ENCODE measurements around the gene TAX1BP3.

Gene TAX1BP3

DNA sequence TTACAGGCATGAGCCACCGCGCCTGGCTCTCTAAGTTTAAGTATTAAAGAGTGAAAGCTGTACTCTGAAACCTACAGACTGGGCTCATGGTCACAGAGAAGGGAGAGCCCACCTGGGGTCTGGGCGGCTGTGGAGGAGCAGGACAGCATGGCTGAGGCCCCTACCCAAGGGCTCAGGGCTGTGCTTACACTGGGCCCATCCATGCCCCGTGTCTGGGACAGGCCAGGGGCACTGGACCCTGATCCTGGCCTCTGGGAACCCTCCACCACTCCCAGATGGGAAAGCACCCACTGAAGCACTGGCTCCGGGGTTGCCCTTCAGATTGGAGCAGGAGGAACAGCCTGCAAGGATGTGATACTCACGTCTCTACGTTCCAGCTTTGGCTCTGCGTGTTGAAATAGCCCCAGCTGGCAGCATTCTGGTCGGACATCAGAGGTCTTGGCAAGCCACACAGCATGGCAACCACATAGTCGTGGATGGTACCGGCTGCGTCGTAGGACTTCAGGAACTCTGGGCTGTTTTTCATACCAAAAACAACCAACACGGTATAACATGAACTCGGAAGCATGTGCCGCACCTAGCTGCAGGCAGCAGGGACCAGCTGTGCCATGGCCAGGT lies 45.3 kb downstream of the TAX1BP3 start:
- DNase-seq, result no peak

DNA sequence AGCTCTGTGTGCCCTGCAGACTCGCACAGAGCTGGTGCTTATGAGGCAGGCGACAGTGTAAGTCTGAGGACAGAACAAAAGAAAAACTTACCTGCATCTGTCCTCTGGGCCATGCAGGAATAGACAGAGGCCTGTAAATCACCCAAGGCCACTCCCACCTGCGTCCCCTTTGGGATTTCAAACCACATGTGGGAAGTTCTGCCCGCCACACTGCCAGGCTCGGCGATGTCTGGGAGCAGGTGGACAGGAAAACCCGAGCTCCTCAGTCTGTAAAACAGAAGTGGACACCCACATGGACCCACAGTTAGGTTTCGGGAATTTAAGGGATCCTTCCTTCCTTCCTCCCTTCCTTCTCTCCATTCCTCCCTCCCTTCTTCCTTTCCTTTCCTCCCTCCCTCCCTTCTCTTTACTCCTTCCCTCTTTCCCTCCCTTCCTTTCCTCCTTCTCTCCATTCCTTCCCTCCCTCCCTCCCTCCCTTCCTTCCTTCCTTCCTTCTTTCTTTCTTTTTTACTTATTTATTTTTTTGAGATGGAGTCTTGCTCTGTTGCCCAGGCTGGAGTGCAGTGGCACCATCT lies 47.1 kb downstream of the TAX1BP3 start:
- DNase-seq, result no peak

DNA sequence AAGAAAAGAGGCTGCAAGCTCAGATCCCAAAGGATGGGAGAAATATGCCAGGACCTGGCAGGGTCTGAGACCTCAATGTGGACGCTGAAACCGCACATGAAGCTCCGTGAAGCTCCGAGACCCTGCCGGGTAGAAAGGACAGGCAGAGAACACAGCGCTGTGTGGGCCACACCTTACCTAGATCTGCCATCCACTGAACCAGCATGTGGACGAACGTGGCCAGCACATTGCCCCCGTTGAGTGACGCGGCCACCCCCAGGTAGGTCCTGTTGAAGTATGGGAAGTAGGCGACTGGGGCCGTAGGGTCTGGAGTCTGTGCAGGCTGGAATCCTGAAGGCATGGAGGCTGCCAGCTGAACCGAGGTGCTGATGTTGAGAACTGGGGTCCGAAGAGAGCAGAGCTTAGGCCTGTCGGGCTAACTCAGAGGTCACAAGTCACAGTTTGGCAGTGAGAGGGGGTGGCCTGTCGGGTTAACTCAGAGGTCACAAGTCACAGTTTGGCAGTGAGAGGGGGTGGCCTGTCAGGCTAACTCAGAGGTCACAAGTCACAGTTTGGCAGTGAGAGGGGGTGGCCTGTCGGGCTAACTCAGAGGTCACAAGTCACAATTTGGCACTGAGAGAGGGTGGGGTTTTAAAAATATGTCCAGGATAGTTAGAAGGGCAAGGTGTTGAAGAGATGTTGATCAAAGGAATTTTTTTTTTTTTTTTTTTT lies 53.1 kb downstream of the TAX1BP3 start:
- DNase-seq, result no peak

DNA sequence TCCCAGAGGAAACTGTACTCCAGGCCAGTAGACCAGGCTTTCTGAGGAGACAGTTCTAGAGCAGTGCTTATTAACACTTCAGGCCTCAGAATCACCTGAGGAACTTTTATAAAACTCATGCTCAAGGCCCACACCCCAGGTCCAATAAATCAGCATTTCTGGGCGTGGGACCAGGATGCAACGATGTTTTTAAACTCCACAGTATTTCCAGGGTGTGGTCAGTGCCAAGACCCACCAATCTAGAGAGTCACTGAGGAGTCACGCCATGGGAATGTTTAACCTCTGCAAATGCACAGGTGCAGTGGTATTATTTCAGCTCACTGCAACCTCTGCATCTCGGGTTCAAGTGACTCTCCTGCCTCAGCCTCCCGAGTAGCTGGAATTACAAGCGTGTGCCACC lies 55.3 kb downstream of the TAX1BP3 start:
- DNase-seq, result no peak
